ENCODE results near the gene SLC26A2. TPM values are rescaled to one million over a fixed set of nuclear protein-coding genes. Genes with fewer than 3 reads are reported as not detected.
A peak's percentile ranks its signal among the peaks of the same experiment; 100 is the strongest.

Gene SLC26A2
- total and polyA plus RNA-seq, 2 experiments from 2014 or later, result 6.2 to 11.1 TPM

DNA sequence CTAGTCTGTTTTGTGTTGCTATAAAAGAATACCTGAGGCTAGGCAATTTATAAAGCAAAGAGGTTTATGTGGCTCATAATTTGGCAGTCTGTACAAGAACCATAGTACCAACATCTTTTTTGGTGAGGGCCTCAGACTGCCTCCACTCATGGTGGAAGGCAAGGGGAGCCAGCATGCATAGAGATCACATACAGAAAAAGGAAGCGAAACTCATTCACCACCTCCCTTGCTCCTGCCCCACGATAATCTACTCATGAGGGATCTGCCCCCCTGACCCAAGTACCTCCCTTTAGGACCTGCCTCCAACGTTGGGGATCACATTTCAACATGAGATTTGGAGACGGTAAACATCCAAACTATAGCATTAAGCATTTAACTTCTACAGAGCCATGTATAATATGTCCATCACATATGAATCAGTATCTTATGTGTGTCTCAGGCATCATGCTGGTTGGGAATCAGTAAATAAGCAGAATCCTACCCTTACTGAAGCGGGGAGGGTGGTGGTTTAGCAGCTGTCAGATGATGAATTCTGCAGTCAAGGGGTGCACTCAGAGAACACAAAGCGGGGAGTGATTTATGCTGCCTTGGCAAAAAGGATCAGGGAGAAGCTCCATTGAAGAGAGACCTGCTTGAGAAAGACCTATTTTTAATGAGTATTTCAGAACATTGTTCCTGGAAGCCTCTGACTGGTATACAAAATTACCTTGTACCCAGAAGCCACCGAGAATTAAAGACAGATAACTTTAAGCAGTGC, 74.8 kb downstream of the SLC26A2 start:
- peak overlapping the region; percentile 79 for H3K27ac ChIP-seq
- no peaks in the 10 kb centered on the region for H3K9me2 ChIP-seq (ENCODE audit: insufficient read depth)
- H3K9ac ChIP-seq, result no peak overlapping the region
- 77 to 81% methylated on average over 7 of the region's 7 CpGs for WGBS, 2 experiments (ENCODE audit: low coverage in 1 of 2, low lambda C conversion rate in 2 of 2, missing lambda C conversion rate in 2 of 2)
- DNase-seq, result no peak
- no peaks in the 10 kb centered on the region for H3K9me3 ChIP-seq (ENCODE audit: low read depth)
- in situ Hi-C loops (cut with MboI), result no loop called here
- peaks cover 69% of the 10 kb centered on the region for H3F3A ChIP-seq (ENCODE audit: insufficient read depth)
- H3K36me3 ChIP-seq (ENCODE audit: low read depth), result peaks cover 70% of the 10 kb centered on the region
- H3K27me3 ChIP-seq (replicated peaks; ENCODE audit: insufficient read depth), result no peaks in the 10 kb centered on the region
- peaks cover 32% of the 10 kb centered on the region for H3K4me1 ChIP-seq (ENCODE audit: insufficient read depth)
- H3K4me3 ChIP-seq, result no peak overlapping the region
- no peaks in the 10 kb centered on the region for H4K20me1 ChIP-seq (ENCODE audit: insufficient read depth)
- TF ChIP-seq EZH2 (IDR thresholded peaks at IDR 0.05; ENCODE audit: insufficient read depth, poor library complexity, severe bottlenecking) (no peak), EZH2phosphoT487 (IDR thresholded peaks at IDR 0.05; ENCODE audit: insufficient read depth, low read depth) (no peak)
- H2AFZ ChIP-seq, result no peak overlapping the region
- H3K79me2 ChIP-seq (ENCODE audit: insufficient read depth), result peaks cover 20% of the 10 kb centered on the region
- peak overlapping the region; percentile 33 for H3K4me2 ChIP-seq (ENCODE audit: unreplicated experiment)

DNA sequence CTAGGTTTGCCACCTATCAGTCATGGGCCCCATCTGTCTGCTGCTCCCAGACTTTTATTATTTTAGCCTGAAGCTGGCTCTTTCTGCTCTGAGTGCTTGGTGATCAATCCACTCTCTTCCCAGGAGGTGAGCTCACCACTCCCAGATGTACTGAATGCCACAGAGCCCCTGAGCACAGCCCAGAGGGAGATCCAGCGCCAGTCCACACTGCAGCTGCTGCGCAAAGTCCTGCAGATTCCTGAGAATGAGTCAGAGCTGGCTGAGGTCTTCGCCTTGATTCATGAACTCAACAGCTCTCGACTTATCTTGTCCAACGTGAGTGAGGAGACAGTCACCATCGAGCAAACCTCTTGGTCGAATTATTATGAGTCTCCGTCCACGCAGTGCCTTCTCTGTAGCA, 76.0 kb downstream of the SLC26A2 start:
- Histone ChIP-seq H3F3A (ENCODE audit: insufficient read depth) (peaks cover 69% of the 10 kb centered on the region), H3K9me3 (ENCODE audit: low read depth) (no peaks in the 10 kb centered on the region), H3K9me2 (ENCODE audit: insufficient read depth) (no peaks in the 10 kb centered on the region), H4K20me1 (ENCODE audit: insufficient read depth) (no peaks in the 10 kb centered on the region), H3K36me3 (ENCODE audit: low read depth) (peaks cover 70% of the 10 kb centered on the region), H3K4me2 (ENCODE audit: unreplicated experiment) (peak overlapping the region; percentile 70), H3K27ac (peak overlapping the region; percentile 79), H2AFZ (no peak overlapping the region), H3K4me1 (ENCODE audit: insufficient read depth) (peaks cover 32% of the 10 kb centered on the region), H3K4me3 (peak overlapping the region; percentile 34), H3K79me2 (ENCODE audit: insufficient read depth) (peaks cover 32% of the 10 kb centered on the region), H3K27me3 (replicated peaks; ENCODE audit: insufficient read depth) (no peaks in the 10 kb centered on the region), H3K9ac (peak overlapping the region; percentile 46)
- peak; percentile 99 for DNase-seq
- 0 to 1% methylated on average over 9 of the region's 9 CpGs for whole genome bisulfite sequencing, 2 experiments (ENCODE audit: low coverage in 1 of 2, low lambda C conversion rate in 2 of 2, missing lambda C conversion rate in 2 of 2)
- no peak for TF ChIP-seq EZH2 (IDR thresholded peaks at IDR 0.05; ENCODE audit: insufficient read depth, poor library complexity, severe bottlenecking)
- TF ChIP-seq EZH2phosphoT487 (IDR thresholded peaks at IDR 0.05; ENCODE audit: insufficient read depth, low read depth), result peak; percentile 76; the same call in 1 of the 2 replicates
- in situ Hi-C loops (cut with MboI), result no loop called here

Small RNA genes within 50 kb of the gene (small RNA-seq; reads per million reads assigned to genes)
- gene RF00019 (ENCODE audit: low read depth, low replicate concordance), result not detected

Other genes starting within 250 kb of the SLC26A2 start
- gene PPARGC1B, start 230.4 kb upstream of the SLC26A2 start, total RNA-seq (2014; rRNA removed; shearing (Covaris generic)), result under 0.01 TPM in 1 of 2 replicates, not detected in the other
- gene PPARGC1B, start 230.4 kb upstream of the SLC26A2 start, polyA plus RNA-seq (2016; fragmentation: Nextera tagmentation; extraction: Ambion mirVana), result 0.05 and 0.13 TPM in 2 replicates
- not detected in 2 replicates for gene PDE6A, start 16.0 kb upstream of the SLC26A2 start, total RNA-seq (2014; rRNA removed; shearing (Covaris generic))
- not detected in 2 replicates for gene PDE6A, start 16.0 kb upstream of the SLC26A2 start, polyA plus RNA-seq (2016; fragmentation: Nextera tagmentation; extraction: Ambion mirVana)
- gene TIGD6, start 39.9 kb downstream of the SLC26A2 start, total RNA-seq (2014; rRNA removed; shearing (Covaris generic)), result 4.8 and 5.3 TPM in 2 replicates
- gene TIGD6, start 39.9 kb downstream of the SLC26A2 start, polyA plus RNA-seq (2016; fragmentation: Nextera tagmentation; extraction: Ambion mirVana), result 4.5 and 4.6 TPM in 2 replicates
- 32.1 and 46.5 TPM in 2 replicates for gene HMGXB3, start 40.0 kb downstream of the SLC26A2 start, total RNA-seq (2014; rRNA removed; shearing (Covaris generic))
- 11.9 and 13.6 TPM in 2 replicates for gene HMGXB3, start 40.0 kb downstream of the SLC26A2 start, polyA plus RNA-seq (2016; fragmentation: Nextera tagmentation; extraction: Ambion mirVana)
- 0.63 TPM in 1 of 2 replicates, not detected in the other for gene CSF1R, start 125.8 kb downstream of the SLC26A2 start, total RNA-seq (2014; rRNA removed; shearing (Covaris generic))
- gene CSF1R, start 125.8 kb downstream of the SLC26A2 start, polyA plus RNA-seq (2016; fragmentation: Nextera tagmentation; extraction: Ambion mirVana), result 0.48 and 0.56 TPM in 2 replicates
- 189 and 205 TPM in 2 replicates for gene PDGFRB, start 195.1 kb downstream of the SLC26A2 start, total RNA-seq (2014; rRNA removed; shearing (Covaris generic))
- 155 and 163 TPM in 2 replicates for gene PDGFRB, start 195.1 kb downstream of the SLC26A2 start, polyA plus RNA-seq (2016; fragmentation: Nextera tagmentation; extraction: Ambion mirVana)
- not detected in 2 replicates for gene CDX1, start 206.0 kb downstream of the SLC26A2 start, total RNA-seq (2014; rRNA removed; shearing (Covaris generic))
- gene CDX1, start 206.0 kb downstream of the SLC26A2 start, polyA plus RNA-seq (2016; fragmentation: Nextera tagmentation; extraction: Ambion mirVana), result 0.19 TPM in 1 of 2 replicates, not detected in the other
- not detected in 2 replicates for gene SLC6A7, start 229.3 kb downstream of the SLC26A2 start, total RNA-seq (2014; rRNA removed; shearing (Covaris generic))
- not detected in 2 replicates for gene SLC6A7, start 229.3 kb downstream of the SLC26A2 start, polyA plus RNA-seq (2016; fragmentation: Nextera tagmentation; extraction: Ambion mirVana)

Data from GM23248 (cell line).